ENCODE data around the gene NRBF2. TPM values are rescaled to one million over a fixed set of nuclear protein-coding genes. Genes with fewer than 3 reads are reported as not detected.
A peak's percentile ranks its signal among the peaks of the same experiment; 100 is the strongest.

The NRBF2 gene
- total RNA-seq, 1 donor, result 35.1 TPM

- Histone ChIP-seq H3K4me3 (ENCODE audit: insufficient read depth, low read length) (no peak overlapping the region), H3K4me2 (ENCODE audit: insufficient read depth, low read length) (peak overlapping the region; percentile 50), H3K36me3 (ENCODE audit: insufficient read depth, low read length) (no peaks in the 10 kb centered on the region), H3K4me1 (ENCODE audit: insufficient read depth, low read length) (peaks cover 40% of the 10 kb centered on the region), H3K79me2 (ENCODE audit: insufficient read depth, low read length) (no peaks in the 10 kb centered on the region), H3K27ac (ENCODE audit: low read depth, low read length) (peak overlapping the region; percentile 84), H3K9me3 (ENCODE audit: low read depth, low read length) (no peaks in the 10 kb centered on the region), H2AFZ (ENCODE audit: low read length) (peak overlapping the region; percentile 74), H4K20me1 (ENCODE audit: insufficient read depth, low read length) (no peaks in the 10 kb centered on the region), H3K27me3 (ENCODE audit: insufficient read depth, low read length) (no peaks in the 10 kb centered on the region)
- no peak for DNase-seq (ENCODE audit: insufficient read length, low spot score, missing footprints)
- TF ChIP-seq, protein P1, sequence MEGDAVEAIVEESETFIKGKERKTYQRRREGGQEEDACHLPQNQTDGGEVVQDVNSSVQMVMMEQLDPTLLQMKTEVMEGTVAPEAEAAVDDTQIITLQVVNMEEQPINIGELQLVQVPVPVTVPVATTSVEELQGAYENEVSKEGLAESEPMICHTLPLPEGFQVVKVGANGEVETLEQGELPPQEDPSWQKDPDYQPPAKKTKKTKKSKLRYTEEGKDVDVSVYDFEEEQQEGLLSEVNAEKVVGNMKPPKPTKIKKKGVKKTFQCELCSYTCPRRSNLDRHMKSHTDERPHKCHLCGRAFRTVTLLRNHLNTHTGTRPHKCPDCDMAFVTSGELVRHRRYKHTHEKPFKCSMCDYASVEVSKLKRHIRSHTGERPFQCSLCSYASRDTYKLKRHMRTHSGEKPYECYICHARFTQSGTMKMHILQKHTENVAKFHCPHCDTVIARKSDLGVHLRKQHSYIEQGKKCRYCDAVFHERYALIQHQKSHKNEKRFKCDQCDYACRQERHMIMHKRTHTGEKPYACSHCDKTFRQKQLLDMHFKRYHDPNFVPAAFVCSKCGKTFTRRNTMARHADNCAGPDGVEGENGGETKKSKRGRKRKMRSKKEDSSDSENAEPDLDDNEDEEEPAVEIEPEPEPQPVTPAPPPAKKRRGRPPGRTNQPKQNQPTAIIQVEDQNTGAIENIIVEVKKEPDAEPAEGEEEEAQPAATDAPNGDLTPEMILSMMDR (IDR thresholded peaks at IDR 0.05; ENCODE audit: extremely low read depth, low read depth, low read length), result no peak
Measured at GRCh38 chr10:63116452-63117072, 16.6 kb upstream of the NRBF2 start.

DNA sequence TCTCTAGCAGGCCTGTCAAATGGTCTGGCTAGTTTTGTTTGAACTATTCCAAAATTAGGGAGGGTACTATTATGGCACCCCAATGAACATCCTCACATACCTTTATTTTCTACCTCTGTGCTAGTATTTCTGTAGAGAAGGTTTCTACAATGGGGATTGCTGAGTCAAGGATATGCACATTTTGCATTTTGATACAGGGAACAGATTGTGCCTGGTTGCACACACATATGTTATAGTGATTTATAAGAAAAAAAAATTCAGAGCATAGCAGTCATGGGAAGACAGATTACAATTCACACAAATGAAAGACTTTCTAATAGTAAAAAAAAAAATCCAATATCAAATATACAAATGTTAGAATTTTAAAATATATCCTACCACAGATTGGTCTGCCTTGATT, 14.1 kb upstream of the NRBF2 start:
- Histone ChIP-seq H3K4me1 (ENCODE audit: insufficient read depth, low read length) (peaks cover 37% of the 10 kb centered on the region), H3K4me3 (ENCODE audit: insufficient read depth, low read length) (no peak overlapping the region), H3K27me3 (ENCODE audit: insufficient read depth, low read length) (no peaks in the 10 kb centered on the region), H3K36me3 (ENCODE audit: insufficient read depth, low read length) (no peaks in the 10 kb centered on the region), H3K9me3 (ENCODE audit: low read depth, low read length) (no peaks in the 10 kb centered on the region), H4K20me1 (ENCODE audit: insufficient read depth, low read length) (no peaks in the 10 kb centered on the region), H3K4me2 (ENCODE audit: insufficient read depth, low read length) (no peak overlapping the region), H2AFZ (ENCODE audit: low read length) (no peak overlapping the region), H3K79me2 (ENCODE audit: insufficient read depth, low read length) (no peaks in the 10 kb centered on the region), H3K27ac (ENCODE audit: low read depth, low read length) (no peak overlapping the region)
- no peak for DNase-seq (ENCODE audit: insufficient read length, low spot score, missing footprints)
- TF ChIP-seq, protein P1 (IDR thresholded peaks at IDR 0.05; ENCODE audit: extremely low read depth, low read depth, low read length), result no peak

- no peak overlapping the region for H3K4me3 ChIP-seq (ENCODE audit: insufficient read depth, low read length)
- H3K36me3 ChIP-seq (ENCODE audit: insufficient read depth, low read length), result no peaks in the 10 kb centered on the region
- DNase-seq (ENCODE audit: insufficient read length, low spot score, missing footprints), result peak; percentile 92
- H3K9me3 ChIP-seq (ENCODE audit: low read depth, low read length), result no peaks in the 10 kb centered on the region
- TF ChIP-seq, protein P1 (IDR thresholded peaks at IDR 0.05; ENCODE audit: extremely low read depth, low read depth, low read length), result peak; percentile 7
- no peaks in the 10 kb centered on the region for H4K20me1 ChIP-seq (ENCODE audit: insufficient read depth, low read length)
- no peak overlapping the region for H2AFZ ChIP-seq (ENCODE audit: low read length)
- H3K27me3 ChIP-seq (ENCODE audit: insufficient read depth, low read length), result no peaks in the 10 kb centered on the region
- H3K4me1 ChIP-seq (ENCODE audit: insufficient read depth, low read length), result peaks cover 22% of the 10 kb centered on the region
- peak overlapping the region; percentile 34 for H3K4me2 ChIP-seq (ENCODE audit: insufficient read depth, low read length)
- H3K79me2 ChIP-seq (ENCODE audit: insufficient read depth, low read length), result no peaks in the 10 kb centered on the region
- peak overlapping the region; percentile 50 for H3K27ac ChIP-seq (ENCODE audit: low read depth, low read length)
Measured at GRCh38 chr10:63120554-63120953, 12.6 kb upstream of the NRBF2 start.

- Histone ChIP-seq H3K27ac (ENCODE audit: low read depth, low read length) (no peak overlapping the region), H3K36me3 (ENCODE audit: insufficient read depth, low read length) (no peaks in the 10 kb centered on the region), H3K4me1 (ENCODE audit: insufficient read depth, low read length) (peaks cover 12% of the 10 kb centered on the region), H4K20me1 (ENCODE audit: insufficient read depth, low read length) (no peaks in the 10 kb centered on the region), H3K9me3 (ENCODE audit: low read depth, low read length) (no peaks in the 10 kb centered on the region), H2AFZ (ENCODE audit: low read length) (no peak overlapping the region), H3K4me2 (ENCODE audit: insufficient read depth, low read length) (no peak overlapping the region), H3K79me2 (ENCODE audit: insufficient read depth, low read length) (no peaks in the 10 kb centered on the region), H3K27me3 (ENCODE audit: insufficient read depth, low read length) (no peaks in the 10 kb centered on the region), H3K4me3 (ENCODE audit: insufficient read depth, low read length) (no peak overlapping the region)
- no peak for DNase-seq (ENCODE audit: insufficient read length, low spot score, missing footprints)
- TF ChIP-seq, protein P1 (IDR thresholded peaks at IDR 0.05; ENCODE audit: extremely low read depth, low read depth, low read length), result no peak
Measured at GRCh38 chr10:63123727-63124362, 9.3 kb upstream of the NRBF2 start.

All from osteoblast (primary cell).